Measurements from ENCODE around the gene LPAR3. TPM values are rescaled to one million over a fixed set of nuclear protein-coding genes. Genes with fewer than 3 reads are reported as not detected.

Gene LPAR3
- total RNA-seq (2014; rRNA removed; shearing (Covaris generic)): 27.8 and 36.9 TPM in 2 replicates
- polyA plus RNA-seq (2016; fragmentation: Nextera tagmentation; extraction: Ambion mirVana): 8.4 and 10.4 TPM in 2 replicates
- long read RNA-seq, partial matches to known transcripts: 0 of 4 reads
- long read RNA-seq, other reads (novel, unspliced or antisense): 3 of 4 reads

- peaks cover 23% of the 10 kb centered on the region for H3K4me1 ChIP-seq (ENCODE audit: insufficient read depth)
- ATAC-seq (peak; percentile 84), DNase-seq (ENCODE audit: low spot score) (peak; percentile 91)
- H3K9me2 ChIP-seq (ENCODE audit: insufficient read depth): no peaks in the 10 kb centered on the region
- peak within 1 kb of the TSS; percentile 90 for H3K4me3 ChIP-seq
- H3K27ac ChIP-seq (ENCODE audit: low read depth): no peak within 1 kb of the TSS
- H3K36me3 ChIP-seq (ENCODE audit: insufficient read depth): peaks cover 3% of the 10 kb centered on the region; the same call in 1 of the 2 replicates
- peak within 1 kb of the TSS; percentile 87 for H3K4me2 ChIP-seq
- H3K27me3 ChIP-seq (ENCODE audit: insufficient read depth): peaks cover 20% of the 10 kb centered on the region
- H3K79me2 ChIP-seq (replicated peaks; ENCODE audit: insufficient read depth): peaks cover 13% of the 10 kb centered on the region
- H2AFZ ChIP-seq: peak within 1 kb of the TSS; percentile 100
- H3F3A ChIP-seq (replicated peaks; ENCODE audit: low read depth): peaks cover 5% of the 10 kb centered on the region; the same call in 1 of the 2 replicates
- TF ChIP-seq POLR2AphosphoS5 (IDR thresholded peaks at IDR 0.05; ENCODE audit: low read depth) (0 out of 2 replicates have a peak, but pooled peaks have one; percentile 40), CTCF (conservative IDR thresholded peaks at IDR 0.05; ENCODE audit: low read depth in 2 of 2) (peak in 1 of 2 experiments; percentile 10; a peak in 2 of 4 replicates), CREB1 (CRISPR knock-in tag; IDR thresholded peaks at IDR 0.05; ENCODE audit: low read depth) (peak; percentile 15; the same call in 1 of the 2 replicates), ZNF331 (CRISPR knock-in tag; IDR thresholded peaks at IDR 0.05; ENCODE audit: low read depth) (no peak), ETS1 (IDR thresholded peaks at IDR 0.05) (no peak), EZH2phosphoT487 (IDR thresholded peaks at IDR 0.05; ENCODE audit: unreplicated experiment) (no peak), REST (IDR thresholded peaks at IDR 0.05; ENCODE audit: unreplicated experiment) (no peak)
- Mint-ChIP-seq H3K4me3 (peak within 1 kb of the TSS; percentile 81), H3K36me3 (ENCODE audit: low read depth) (peaks cover 11% of the 10 kb centered on the region; the same call in 2 of the 3 replicates), H3K27ac (no peak within 1 kb of the TSS), H3K4me1 (peaks cover 48% of the 10 kb centered on the region), H3K9me3 (no peaks in the 10 kb centered on the region), H3K27me3 (ENCODE audit: insufficient read depth, low read depth, poor library complexity) (peaks cover 9% of the 10 kb centered on the region)
- no peaks in the 10 kb centered on the region for H4K20me1 ChIP-seq (replicated peaks; ENCODE audit: insufficient read depth)
Measured at GRCh38 chr1:84892705-84893618, at the start of gene LPAR3. Gene LPAR3 (minus strand): TSS chr1:84893206. CDS start chr1:84866120, 27,086 bp downstream.

Data from GM23338 (cell line).